PC-3 (cell line): Measurements from ENCODE around the gene CCDC92. TPM values are rescaled to one million over a fixed set of nuclear protein-coding genes. Genes with fewer than 3 reads are reported as not detected.
A peak's percentile ranks its signal among the peaks of the same experiment; 100 is the strongest.

Experiments used
- ATAC-seq: fragments of 200-7000 bp; cut with Tn5 transposase; 2 replicates; pipeline ENCODE4 v1.9.1; 2020; ENCODE audit warnings: mild to moderate bottlenecking, moderate library complexity
- BruUV-seq: library from RNA; stranded (reverse); fragments of 400-500 nt; replicated peaks from 2 replicates; lab custom pipeline; 2021; lab: Mats Ljungman, UMichigan
- CTCF ChIA-PET: fragments of 300-600 bp; sonication (Branson Sonifier 250); formaldehyde crosslinking; loops from one replicate; lab custom pipeline; 2022; ENCODE audit warnings: antibody characterized with exemption; lab: Charles Lee
- POLR2A ChIA-PET: fragments of 300-600 bp; sonication (Branson Sonifier 250); formaldehyde crosslinking; loops from one replicate; lab custom pipeline; 2022; ENCODE audit warnings: antibody characterized with exemption; ENCODE audit not compliant: unreplicated experiment; lab: Charles Lee
- DNase-seq: peaks from one replicate; pipeline ENCODE4 v3.0.0-alpha.2; 2015
- H2AFZ ChIP-seq: fragments of 300-600 bp; sonication (generic); 2 replicates; pipeline ENCODE4 v1.6.0; 2016; ENCODE audit warnings: antibody characterized with exemption, low read length
- H3F3A ChIP-seq: fragments of 300-600 bp; sonication (generic); one replicate; pipeline ENCODE4 v1.6.0; 2017; ENCODE audit warnings: antibody characterized with exemption, low read length, control low read depth, mild to moderate bottlenecking; ENCODE audit not compliant: unreplicated experiment
- H3K27ac ChIP-seq: fragments of 300-600 bp; sonication (generic); 2 replicates; pipeline ENCODE4 v1.5.1; 2016; ENCODE audit warnings: mild to moderate bottlenecking, low read length
- H3K27me3 ChIP-seq: fragments of 300-600 bp; sonication (generic); 2 replicates; pipeline ENCODE4 v1.6.1; 2016; ENCODE audit warnings: low read length, mixed read lengths
- H3K36me3 ChIP-seq: fragments of 300-600 bp; sonication (generic); 2 replicates; pipeline ENCODE4 v1.6.1; 2016; ENCODE audit warnings: low read depth, mixed run types, low read length, mixed read lengths
- H3K4me1 ChIP-seq: fragments of 300-600 bp; sonication (generic); 2 replicates; pipeline ENCODE4 v1.5.1; 2016; ENCODE audit warnings: low read length; ENCODE audit not compliant: insufficient read depth
- H3K4me2 ChIP-seq: fragments of 300-600 bp; sonication (generic); 2 replicates; pipeline ENCODE4 v1.6.0; 2016; ENCODE audit warnings: low read length
- H3K4me3 ChIP-seq: fragments of 300-600 bp; sonication (generic); 2 replicates; pipeline ENCODE4 v1.5.1; 2016; ENCODE audit warnings: mild to moderate bottlenecking, low read length, mixed read lengths
- H3K79me2 ChIP-seq: fragments of 300-600 bp; sonication (generic); 2 replicates; pipeline ENCODE4 v1.6.1; 2017; ENCODE audit warnings: low read length, mixed read lengths
- H3K9ac ChIP-seq: fragments of 300-600 bp; sonication (generic); 2 replicates; pipeline ENCODE4 v1.6.0; 2016; ENCODE audit warnings: mild to moderate bottlenecking, low read length
- H3K9me2 ChIP-seq: fragments of 300-600 bp; sonication (generic); replicated peaks from 2 replicates; pipeline ENCODE4 v1.6.1; 2016; ENCODE audit warnings: mixed run types, low read length, mixed read lengths
- H3K9me3 ChIP-seq: fragments of 300-600 bp; sonication (generic); 2 replicates; pipeline ENCODE4 v1.6.1; 2016; ENCODE audit warnings: low read length, mixed read lengths
- H4K20me1 ChIP-seq: fragments of 300-600 bp; sonication (generic); 2 replicates; pipeline ENCODE4 v1.6.1; 2016; ENCODE audit warnings: low read length, mixed read lengths
- CTCF ChIP-seq: fragments of 300-600 bp; sonication (generic); conservative IDR thresholded peaks from 2 replicates; pipeline ENCODE4 v1.5.1; 2017; ENCODE audit warnings: antibody characterized with exemption, low read depth, mild to moderate bottlenecking, low read length
- EZH2 ChIP-seq: fragments of 300-600 bp; sonication (generic); IDR thresholded peaks from one replicate; pipeline ENCODE4 v1.6.1; 2017; ENCODE audit warnings: antibody characterized with exemption, mild to moderate bottlenecking, low read length; ENCODE audit not compliant: unreplicated experiment
- EZH2phosphoT487 ChIP-seq: fragments of 300-600 bp; sonication (generic); IDR thresholded peaks from 2 replicates; pipeline ENCODE4 v1.6.1; 2018; ENCODE audit warnings: mild to moderate bottlenecking, antibody characterized with exemption, low read length, borderline replicate concordance
- intact Hi-C: fragments of 100-400 bp; cut with micrococcal nuclease; formaldehyde crosslinking; loops from 2 replicates; pipeline ENCODE4 v1.9.0; 2023
- total RNA-seq: library from RNA; depleted of rRNA; stranded (reverse); fragments of >200 nt; gene quantifications from 2 replicates; pipeline ENCODE4 v1.2.3, GENCODE V29; 2014

The CCDC92 gene
- total RNA-seq, 1 experiment from 2014 or later = 9.6 TPM

- TF ChIP-seq EZH2 = no peak
- TF ChIP-seq CTCF = no peak
- no peak for TF ChIP-seq EZH2phosphoT487
- BruUV-seq = no TSS peak
- H3K9ac ChIP-seq = no peak overlapping the region
- no peaks in the 10 kb centered on the region for H3K9me3 ChIP-seq
- ATAC-seq = no peak
- peaks cover 31% of the 10 kb centered on the region for H3K36me3 ChIP-seq
- H3K4me2 ChIP-seq = no peak overlapping the region
- H3K4me3 ChIP-seq = no peak overlapping the region
- no peak for DNase-seq
- H3K9me2 ChIP-seq = no peaks in the 10 kb centered on the region
- H3K27me3 ChIP-seq = no peaks in the 10 kb centered on the region
- intact Hi-C loops = loop anchor here (1.0 to 5.0 kb wide), 2 partner anchors 43 to 80 kb away; no protein-coding TSS in a partner anchor
- H4K20me1 ChIP-seq = peaks cover 7% of the 10 kb centered on the region; the same call in 1 of the 2 replicates
- H2AFZ ChIP-seq = no peak overlapping the region
- H3K79me2 ChIP-seq = peaks cover 33% of the 10 kb centered on the region
- H3F3A ChIP-seq = no peaks in the 10 kb centered on the region
- CTCF ChIA-PET = no interaction called here
- H3K4me1 ChIP-seq = no peaks in the 10 kb centered on the region
- POLR2A ChIA-PET = no interaction called here
- no peak overlapping the region for H3K27ac ChIP-seq
These were observed 12.3 kb upstream of the CCDC92 start for GRCh38 chr12:123984903-123985302.

- Histone ChIP-seq H3K4me1 (no peaks in the 10 kb centered on the region), H3K79me2 (peaks cover 36% of the 10 kb centered on the region), H3K36me3 (peaks cover 21% of the 10 kb centered on the region), H3K4me3 (no peak overlapping the region), H2AFZ (no peak overlapping the region), H3F3A (no peaks in the 10 kb centered on the region), H3K9me2 (no peaks in the 10 kb centered on the region), H3K9ac (no peak overlapping the region), H3K9me3 (no peaks in the 10 kb centered on the region), H3K4me2 (no peak overlapping the region), H3K27me3 (no peaks in the 10 kb centered on the region), H3K27ac (no peak overlapping the region), H4K20me1 (peaks cover 7% of the 10 kb centered on the region; the same call in 1 of the 2 replicates)
- ChIA-PET CTCF (interaction anchor here (1.0 kb wide), 1 partner anchor 78 kb away, joined by 8 read pairs; no protein-coding TSS in a partner anchor), POLR2A (no interaction called here)
- DNase-seq (peak; percentile 84), ATAC-seq (peak; percentile 93)
- peak; percentile 96 for TF ChIP-seq CTCF
- no peak for TF ChIP-seq EZH2phosphoT487
- no TSS peak for BruUV-seq
- intact Hi-C loops = loop anchor here (1.0 to 5.0 kb wide), 4 partner anchors 42 to 183 kb away; no protein-coding TSS in a partner anchor
These were observed 11.3 kb upstream of the CCDC92 start for GRCh38 chr12:123983822-123984485.

GRCh38 chr12:123982269-123982668 is 9.6 kb upstream of the CCDC92 start:
- no peak overlapping the region for H3K4me2 ChIP-seq
- ChIA-PET CTCF (interaction anchor here (0.6 kb wide), 1 partner anchor 384 kb away, joined by 3 read pairs; no protein-coding TSS in a partner anchor), POLR2A (no interaction called here)
- H3K4me1 ChIP-seq = no peaks in the 10 kb centered on the region
- peaks cover 10% of the 10 kb centered on the region; the same call in 1 of the 2 replicates for H3K36me3 ChIP-seq
- no peaks in the 10 kb centered on the region for H3K9me2 ChIP-seq
- intact Hi-C loops = loop anchor here (2.0 to 5.0 kb wide), 2 partner anchors 40 to 51 kb away; no protein-coding TSS in a partner anchor
- H3K27me3 ChIP-seq = no peaks in the 10 kb centered on the region
- TF ChIP-seq EZH2phosphoT487 = no peak
- TF ChIP-seq EZH2 = no peak
- TF ChIP-seq CTCF = no peak
- no peaks in the 10 kb centered on the region for H3F3A ChIP-seq
- H3K9me3 ChIP-seq = no peaks in the 10 kb centered on the region
- ATAC-seq (no peak), DNase-seq (no peak)
- no peak overlapping the region for H2AFZ ChIP-seq
- BruUV-seq = no TSS peak
- no peak overlapping the region for H3K27ac ChIP-seq
- H4K20me1 ChIP-seq = peaks cover 7% of the 10 kb centered on the region; the same call in 1 of the 2 replicates
- H3K4me3 ChIP-seq = no peak overlapping the region
- peaks cover 39% of the 10 kb centered on the region for H3K79me2 ChIP-seq
- no peak overlapping the region for H3K9ac ChIP-seq
